ENCODE measurements around the gene NAP1L1.

NAP1L1 gene

DNA sequence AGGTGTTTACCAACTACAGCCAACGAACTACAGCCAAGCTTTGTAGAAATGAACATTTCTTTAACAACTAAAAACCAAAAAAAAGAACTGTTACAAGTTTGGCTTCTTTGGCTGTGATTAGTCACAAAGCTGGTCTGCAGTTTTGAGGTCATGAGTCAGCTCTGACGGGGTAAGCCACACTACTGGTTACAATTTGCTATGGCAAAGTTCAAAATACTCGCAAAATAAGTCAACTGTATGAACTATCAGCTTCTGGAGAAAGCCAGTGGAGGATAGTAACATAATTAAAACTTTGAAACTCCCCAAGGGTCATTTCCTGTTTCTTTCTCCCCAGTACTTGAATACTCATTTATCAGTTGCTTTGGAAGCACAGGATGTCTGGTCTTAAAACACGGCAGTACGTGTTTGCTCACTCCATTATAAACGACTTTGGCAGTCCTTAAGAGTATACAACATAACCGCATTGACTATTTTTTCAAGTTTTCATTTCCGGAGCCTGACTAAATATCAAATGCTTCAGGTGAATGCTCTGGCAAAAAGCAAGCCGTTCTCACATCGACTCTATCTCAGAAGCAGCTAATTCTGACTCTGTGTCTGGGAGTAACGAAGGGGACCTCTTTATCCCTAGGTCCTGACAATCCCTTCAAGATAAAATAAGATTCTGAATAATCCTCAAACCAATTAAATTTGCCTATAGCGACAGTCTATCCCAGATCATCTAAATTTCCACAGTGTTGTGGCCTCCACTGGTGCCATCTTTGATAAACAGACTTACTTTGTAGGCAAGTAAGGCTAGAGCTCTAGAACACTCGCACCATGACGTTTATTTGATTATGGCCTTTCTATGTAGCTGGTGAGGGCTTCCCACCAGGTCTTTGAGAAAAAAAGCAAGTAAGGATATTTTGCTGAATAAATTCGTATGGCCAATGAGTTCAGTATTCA is 63.5 kb downstream of the NAP1L1 start:
- peak; percentile 92 for DNase-seq (ENCODE audit: low read depth)

DNA sequence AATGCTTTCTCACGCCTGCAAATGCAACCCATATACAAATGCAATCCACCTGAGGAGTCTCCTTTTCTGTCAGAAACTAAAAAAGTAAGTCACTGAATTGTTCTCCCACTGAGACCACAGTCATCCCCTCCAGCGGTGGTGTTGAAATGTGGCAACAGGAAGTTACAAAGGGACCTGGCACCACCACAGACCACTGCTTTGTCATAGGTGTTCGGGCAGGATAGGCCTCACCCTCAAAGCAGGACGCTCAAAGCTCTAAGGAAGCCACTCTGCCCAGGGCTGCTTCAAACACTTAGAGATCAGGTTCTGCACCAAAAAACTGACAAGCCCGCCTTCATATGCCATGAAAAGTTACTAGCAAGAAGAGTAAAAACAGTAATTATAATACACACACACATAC is 64.2 kb downstream of the NAP1L1 start:
- no peak for DNase-seq (ENCODE audit: low read depth)

DNA sequence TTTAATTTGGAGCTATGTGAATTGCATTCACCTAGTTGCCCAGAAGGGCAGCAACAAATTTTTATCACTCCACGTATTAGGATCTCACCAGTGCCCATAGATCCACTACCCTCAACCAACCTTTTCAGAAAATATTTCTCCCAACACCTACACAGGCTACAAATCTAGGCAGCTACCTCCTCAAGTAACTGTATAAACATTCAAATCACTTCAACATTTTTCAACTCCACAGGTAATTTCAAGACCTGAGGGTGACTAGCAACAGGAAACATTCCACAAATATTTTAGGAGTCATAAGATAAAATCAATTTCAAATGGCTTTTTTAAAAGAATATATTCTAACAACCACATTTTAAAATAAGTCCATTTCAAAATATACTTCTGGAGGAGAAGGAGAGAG is 65.8 kb downstream of the NAP1L1 start:
- no peak for DNase-seq (ENCODE audit: low read depth)

DNA sequence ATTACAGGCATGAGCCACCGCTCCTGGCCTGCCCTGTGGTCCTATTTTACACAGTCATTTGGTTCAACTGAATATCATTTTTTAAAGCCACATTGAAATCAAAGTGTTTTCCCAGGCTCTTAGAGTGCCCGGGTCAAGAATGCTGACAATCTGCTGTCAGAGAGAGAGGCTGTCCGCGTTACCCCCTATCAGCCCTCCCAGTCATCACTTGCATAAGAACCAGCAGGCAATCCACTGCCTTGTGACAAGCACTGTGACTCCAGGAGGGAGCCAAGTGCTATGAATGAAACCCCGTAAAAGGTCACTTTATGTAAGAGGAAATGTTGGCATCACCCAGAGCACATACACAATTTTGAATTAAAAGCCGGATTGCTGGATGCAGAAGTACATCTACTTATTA is 66.4 kb downstream of the NAP1L1 start:
- DNase-seq (ENCODE audit: low read depth): no peak

DNA sequence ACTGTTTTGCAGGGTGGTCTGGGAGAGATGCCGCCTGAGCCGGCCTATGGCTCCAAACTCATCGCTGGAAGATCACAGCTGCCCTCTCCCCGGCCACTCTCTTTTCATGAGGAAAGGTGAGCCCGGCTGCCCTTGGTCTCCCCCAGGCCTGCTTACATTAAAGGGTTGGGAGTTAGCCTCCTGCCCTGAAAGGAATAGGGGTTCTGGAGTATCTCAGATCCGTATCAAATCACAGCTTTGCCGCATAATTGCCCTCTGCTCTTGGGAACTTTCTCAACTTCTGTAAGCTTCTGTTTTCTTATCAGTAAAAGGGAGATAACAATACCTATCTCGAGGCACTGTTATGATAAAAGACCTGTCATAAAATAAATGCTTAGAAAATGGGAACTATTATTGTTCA is 70.5 kb downstream of the NAP1L1 start:
- DNase-seq (ENCODE audit: low read depth): no peak

DNA sequence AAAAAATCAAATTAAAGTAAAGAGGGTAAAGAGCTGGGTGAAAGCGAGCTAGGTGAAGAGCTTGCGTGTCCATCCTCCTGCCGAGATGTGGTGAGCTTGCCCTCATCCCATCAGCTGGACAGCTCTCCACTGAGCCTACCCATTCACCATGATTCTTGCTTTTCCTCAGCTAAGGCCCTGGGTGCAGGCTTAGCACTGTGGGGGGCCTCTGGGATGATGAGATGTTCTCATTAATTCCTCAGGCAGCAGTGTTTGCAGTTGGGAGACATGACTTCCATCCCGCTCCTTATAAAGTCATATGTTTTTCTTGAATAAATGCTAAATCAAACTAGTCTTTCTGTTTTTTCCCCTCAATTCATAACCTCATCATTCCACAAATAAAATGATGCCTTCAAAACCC is 70.9 kb downstream of the NAP1L1 start:
- DNase-seq (ENCODE audit: low read depth): no peak

DNA sequence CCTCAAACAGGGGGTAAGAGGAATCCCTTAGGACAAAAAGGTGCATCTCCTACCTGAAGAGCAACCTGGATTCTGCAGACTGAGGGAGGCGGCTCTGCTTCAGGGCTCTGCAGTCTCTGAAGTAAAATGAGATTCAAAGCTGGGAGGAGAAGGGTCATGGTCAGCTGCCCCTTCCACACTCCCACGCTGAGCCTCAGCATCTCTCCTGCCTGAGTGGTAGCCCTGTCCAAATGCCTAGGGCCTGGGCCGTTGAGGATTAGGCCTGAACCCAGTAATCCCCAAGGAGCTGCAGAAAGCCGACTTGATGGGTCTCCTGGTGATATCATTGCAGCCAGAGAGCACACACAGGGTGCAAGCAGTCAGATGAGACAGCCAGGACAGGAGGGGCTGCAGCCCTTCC is 71.8 kb downstream of the NAP1L1 start:
- DNase-seq (ENCODE audit: low read depth): no peak

DNA sequence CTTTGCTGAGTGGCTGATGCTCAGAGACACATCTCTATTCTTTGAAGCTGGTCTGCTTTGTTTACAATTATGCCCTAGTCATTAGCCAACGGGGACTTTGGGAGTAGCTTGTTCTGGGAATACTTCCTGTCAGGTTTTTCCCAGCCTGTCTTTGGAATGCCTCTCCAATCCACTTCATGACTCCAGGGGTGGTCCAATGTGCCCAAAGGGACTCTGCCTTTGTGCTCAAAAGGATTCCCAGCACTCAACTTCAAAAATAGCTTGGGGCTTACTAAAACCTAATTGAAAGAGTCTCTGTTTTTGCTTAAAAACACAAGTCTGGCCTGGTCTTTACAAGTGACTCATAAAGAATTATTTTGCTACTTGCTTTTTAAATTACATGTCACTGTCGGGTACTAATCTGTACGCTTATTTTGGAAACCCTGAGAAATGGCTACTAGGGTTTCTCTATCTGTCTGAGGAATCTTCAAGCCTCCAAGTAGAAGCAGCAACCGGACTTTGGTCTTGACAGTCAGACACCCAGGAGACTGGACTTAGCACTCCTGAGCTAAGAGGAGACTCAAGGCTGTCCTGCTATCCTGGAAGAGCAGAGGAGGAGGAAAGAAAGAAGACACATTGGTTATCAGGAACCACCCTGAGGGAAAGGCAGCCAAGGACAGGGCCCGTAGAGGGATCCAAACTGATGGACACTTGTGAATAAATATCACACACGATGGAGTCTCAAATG is 73.6 kb downstream of the NAP1L1 start:
- no peak for DNase-seq (ENCODE audit: low read depth)

DNA sequence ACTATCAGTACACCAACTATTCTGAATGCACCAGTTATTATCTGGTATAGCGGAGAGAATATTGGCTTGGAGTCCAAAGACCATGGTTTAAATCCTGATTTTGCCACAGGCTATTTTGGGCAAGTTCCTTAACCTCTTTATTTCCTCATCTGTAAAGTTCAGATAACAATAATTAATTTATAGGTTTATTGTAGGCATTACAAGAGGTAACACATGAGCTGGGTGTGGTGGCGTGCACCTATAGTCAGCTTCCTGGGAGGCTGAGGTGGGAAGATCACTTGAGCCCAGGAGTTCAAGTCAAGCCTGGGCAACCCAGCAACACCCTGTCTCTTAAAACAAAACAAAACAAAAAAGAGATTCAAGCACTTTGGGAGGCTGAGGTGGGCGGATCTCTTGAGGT is 76.1 kb downstream of the NAP1L1 start:
- DNase-seq (ENCODE audit: low read depth): no peak

DNA sequence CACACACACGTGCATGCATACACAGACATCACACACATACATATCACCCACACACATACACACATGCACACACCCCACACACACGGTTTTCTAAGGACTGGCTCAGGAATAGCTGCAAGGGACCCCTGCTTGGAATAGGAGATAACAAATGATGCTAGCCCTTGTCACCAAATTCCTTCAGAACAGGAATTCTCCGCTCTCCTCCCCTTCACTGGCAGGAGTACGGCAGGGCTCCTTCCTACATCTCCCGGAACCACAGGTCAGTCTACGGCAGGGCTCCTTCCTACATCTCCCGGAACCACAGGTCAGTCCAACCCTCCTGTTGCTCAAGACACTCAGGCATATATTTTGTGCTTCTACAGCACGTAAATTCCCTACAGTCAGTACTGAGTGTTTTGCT is 76.8 kb downstream of the NAP1L1 start:
- DNase-seq (ENCODE audit: low read depth): no peak

DNA sequence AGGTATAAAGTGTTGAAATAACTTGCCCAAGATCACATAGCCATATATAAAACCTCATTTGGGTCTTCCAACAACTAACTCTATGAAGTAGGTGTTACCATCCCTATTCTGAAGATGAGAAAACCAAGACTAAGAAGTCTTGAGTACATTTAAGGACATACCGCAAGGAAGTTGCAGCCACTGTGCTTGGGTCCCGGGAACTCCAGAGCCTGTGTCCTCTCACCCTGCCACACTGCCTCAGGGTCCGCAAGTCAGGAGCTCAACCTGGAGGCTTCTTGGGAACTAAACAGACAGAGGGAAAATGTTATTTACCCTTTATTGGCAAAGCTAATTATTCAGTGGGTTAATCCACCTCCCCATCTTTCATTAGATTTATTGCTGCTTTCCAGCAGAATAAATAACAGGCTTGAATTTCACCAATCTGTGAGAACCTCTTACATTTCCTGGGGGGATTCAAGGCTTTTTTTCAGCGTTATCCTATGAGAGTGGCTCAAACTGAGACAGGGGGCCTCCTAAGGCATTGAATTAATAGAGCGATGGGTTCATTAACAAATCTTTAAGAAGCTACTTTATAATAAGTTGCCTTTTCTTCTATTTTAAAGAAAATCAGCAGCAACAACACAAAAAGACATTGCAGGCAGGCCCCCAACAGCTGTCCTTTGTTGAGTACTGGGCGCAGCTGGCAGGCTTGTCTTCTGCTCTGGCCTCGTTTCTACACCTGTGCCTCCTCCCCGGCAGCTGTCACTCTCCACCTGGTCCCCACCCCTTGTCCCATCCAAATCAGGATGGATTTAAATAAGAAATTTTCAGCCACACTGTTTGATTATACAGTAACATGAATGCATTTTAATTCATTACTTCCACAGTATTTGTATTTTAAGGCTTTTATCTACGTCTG is 78.2 kb downstream of the NAP1L1 start:
- DNase-seq (ENCODE audit: low read depth): no peak

DNA sequence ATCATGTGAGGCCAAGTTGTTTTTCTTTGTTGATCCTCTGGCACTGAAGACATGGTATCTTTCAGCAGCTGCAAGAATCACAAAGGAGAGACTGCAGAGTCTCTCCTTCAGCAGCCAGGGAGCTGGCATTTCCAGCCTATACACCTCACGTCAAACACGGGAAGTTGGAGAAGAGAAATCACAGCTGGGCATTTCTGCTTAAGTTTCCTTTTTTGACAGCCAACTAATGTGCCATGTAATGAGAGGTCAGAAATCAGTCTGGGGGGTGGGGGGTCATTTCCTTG is 81.2 kb downstream of the NAP1L1 start:
- DNase-seq (ENCODE audit: low read depth): no peak

DNA sequence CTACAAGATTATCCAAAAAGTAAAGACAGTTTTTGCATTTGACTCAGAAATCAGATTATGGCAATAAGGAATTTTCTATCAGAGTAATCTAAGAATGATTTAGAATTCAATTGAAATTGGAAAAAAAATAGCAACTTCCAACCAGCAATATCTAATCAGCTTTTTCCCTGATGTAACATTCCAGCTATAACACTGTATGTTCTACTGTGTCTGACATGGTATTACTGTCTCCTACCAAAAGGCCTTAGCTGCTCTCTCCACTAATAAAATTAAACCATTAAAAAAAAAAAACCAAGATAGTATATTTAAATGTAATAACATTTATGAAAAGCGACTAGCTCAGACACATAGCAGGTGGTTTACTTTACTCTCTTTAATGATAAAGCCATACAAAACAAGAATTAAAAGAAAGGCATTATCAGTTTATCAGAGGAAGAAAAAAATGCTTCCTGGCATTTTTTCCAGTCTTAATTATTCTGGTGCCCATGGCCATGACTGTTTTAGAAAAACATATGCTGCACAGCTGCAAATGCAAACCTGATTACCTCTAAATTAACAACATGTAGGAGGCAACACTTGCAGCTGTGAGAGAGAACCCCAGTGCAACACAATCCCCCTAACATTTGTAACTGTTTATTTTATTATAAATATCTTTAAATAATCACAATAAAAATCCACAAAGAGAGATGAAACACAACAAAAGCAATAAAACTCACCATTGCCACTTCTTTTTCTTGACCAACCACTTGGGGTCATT is 81.7 kb downstream of the NAP1L1 start:
- no peak for DNase-seq (ENCODE audit: low read depth)

DNA sequence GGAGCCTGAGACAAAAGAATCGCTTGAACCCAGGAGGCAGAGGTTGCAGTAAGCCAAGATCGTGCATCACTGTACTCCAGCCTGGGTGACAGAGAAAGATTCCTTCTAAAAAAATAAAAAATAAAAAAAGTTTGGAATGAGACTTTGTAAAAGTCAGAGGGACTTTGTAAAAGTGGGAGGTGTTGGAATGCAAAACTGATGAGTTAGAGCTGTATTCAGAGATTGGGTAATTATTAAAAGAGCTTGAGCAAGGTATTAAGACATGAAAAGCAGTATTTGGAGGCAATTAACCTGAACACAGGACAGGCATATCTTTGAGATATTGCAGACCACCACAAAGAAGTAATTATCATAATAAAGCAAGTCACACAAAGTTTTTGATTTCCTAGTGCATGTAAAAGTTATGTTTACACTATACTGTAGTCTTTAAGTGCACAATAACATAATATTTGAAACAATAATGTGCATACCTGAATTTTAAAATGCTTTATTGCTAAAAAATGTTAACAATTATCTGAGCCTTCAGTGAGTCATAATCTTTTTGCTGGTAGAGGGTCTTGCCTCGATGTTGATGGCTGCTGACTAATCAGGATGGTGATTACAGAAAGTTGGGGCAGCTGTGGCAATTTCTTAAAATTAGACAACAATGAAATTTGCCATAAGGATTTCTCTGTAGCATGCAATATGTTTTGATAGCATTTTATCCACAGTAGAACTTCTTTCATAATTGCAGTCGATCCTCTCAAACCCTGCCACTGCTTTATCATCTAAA is 86.0 kb downstream of the NAP1L1 start:
- DNase-seq (ENCODE audit: low read depth): no peak

DNA sequence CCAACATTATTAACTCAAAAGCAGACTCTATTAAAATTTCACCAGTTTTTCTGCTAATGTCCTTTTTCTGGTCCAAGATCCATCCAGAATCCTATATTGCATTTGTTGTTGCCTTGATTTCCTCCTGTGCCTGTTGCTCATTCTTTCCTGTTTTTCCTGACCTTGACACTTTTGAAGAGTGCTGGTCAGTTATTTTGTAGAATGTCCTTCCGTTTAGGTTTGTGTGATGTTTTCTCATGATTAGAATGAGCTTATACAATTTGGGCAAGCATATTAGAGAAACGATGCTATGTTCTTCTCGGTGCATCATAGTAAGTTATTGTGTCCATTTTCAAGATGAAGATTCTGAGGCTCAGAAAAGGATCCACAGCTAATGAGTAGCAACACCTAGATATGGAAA is 86.8 kb downstream of the NAP1L1 start:
- DNase-seq (ENCODE audit: low read depth): no peak

DNA sequence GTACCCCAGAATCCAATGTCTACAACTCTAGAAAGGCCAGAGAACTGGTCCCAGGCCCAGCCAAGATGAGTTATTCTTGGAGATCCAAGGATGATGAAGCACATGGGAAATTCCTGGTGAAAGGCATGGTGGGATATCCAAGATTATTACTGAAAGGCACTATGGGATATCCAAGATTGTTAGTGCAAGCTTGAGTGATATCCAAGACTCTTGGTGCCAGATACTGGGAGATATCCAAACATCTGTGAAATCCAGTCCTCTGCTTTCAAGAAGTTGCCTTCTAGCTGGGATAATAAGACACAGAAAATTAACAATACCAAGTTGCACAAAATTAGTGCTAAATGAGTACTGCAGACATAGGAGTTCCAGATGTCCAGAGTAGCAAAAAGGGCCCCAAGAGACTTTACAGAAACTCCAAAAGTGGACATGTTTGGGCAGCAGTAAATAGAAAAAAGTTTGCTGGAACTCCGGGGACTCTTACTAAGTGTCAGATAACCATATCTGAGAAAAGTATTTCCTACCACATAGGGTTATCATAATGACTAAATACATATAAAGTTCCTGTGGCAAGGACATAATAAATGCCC is 87.5 kb downstream of the NAP1L1 start:
- no peak for DNase-seq (ENCODE audit: low read depth)

DNA sequence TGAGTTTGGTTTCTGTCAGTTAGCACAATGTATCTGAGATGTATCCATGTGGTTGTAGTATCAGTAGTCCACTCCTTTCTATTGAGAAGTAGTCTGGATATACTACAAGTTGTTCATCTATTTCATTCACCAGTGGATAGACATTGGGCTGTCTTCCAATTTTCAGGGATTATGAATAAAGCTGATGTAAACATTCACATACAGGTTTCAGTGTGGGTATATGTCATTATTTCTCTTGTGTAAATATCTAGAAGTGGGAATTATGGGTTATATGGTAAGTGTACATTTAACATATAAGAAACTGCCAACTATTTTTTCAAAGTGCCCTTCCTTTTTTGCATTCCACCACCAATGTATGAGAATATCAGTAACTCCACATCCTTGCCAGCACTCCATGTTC is 88.8 kb downstream of the NAP1L1 start:
- no peak for DNase-seq (ENCODE audit: low read depth)

DNA sequence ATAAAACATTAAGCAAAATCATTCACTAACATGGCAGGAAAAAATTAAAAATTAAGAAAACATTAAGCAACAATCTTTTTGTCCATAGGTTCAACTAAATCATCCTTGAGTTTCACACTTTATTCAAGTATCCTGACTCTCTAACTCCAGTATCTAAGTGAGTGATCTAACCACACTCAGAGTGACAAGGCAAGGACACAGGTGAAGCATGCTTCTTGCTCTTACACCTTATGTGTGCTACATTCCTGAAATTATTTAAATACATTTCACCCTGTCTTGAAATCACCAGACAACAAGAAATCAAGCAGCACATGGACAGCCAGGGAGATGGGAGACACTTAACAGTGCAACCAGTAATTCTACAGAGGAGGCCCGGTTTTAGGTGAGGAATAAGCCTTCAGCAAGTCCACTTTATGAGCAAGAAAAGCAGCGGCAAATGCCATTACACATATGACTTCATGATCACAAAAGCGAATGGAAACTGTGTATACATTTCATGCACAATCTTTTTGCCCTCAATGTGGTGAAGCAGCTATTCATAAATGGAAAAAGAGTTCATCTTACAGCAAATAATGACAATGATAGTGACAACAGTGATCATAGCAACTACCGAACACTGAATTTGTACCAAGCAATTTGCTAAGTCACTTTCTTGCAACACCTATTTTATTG is 90.3 kb downstream of the NAP1L1 start:
- no peak for DNase-seq (ENCODE audit: low read depth)

DNA sequence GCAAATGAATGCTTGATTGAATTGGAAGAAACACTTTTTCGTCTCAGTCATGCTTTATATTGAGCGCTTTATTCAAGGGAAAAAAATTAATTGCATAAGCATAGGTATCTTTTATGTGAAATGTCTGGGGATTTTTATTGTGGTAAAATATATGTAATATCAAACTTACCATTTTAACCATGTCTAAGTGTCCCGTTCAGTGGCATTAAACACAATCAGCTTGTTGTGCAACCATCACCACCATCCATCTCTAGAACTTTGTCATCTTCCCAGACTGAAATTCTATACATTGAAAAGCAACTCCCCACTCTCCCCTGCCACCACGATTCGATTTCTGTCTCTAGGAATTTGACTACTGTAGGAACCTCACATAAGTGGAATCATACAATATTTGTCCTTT is 92.7 kb downstream of the NAP1L1 start:
- no peak for DNase-seq (ENCODE audit: low read depth)
